T-helper 17 cell (primary cell): ENCODE measurements around the gene KRT37. TPM values are rescaled to one million over a fixed set of nuclear protein-coding genes. Genes with fewer than 3 reads are reported as not detected.

Experiments used
- total RNA-seq, 4 donors: library from RNA in 2 of 4; stranded (reverse) in 2 of 4; gene quantifications; one replicate each; pipeline ENCODE4 v1.2.3 and lab custom pipeline; 2022 to 2026

The KRT37 gene
- total RNA-seq, 2 donors from 2014 or later, result not detected

Other genes starting within 250 kb of the KRT37 start
- gene KRTAP4-2, start 246.4 kb downstream of the KRT37 start, total RNA-seq, result not detected
- not detected for gene KRTAP4-1, start 239.7 kb downstream of the KRT37 start, total RNA-seq
- gene KRTAP9-1, start 234.7 kb downstream of the KRT37 start, total RNA-seq, result not detected
- gene KRTAP9-2, start 197.9 kb downstream of the KRT37 start, total RNA-seq, result not detected
- not detected for gene KRTAP9-3, start 192.1 kb downstream of the KRT37 start, total RNA-seq
- not detected for gene KRTAP9-8, start 186.6 kb downstream of the KRT37 start, total RNA-seq
- gene KRTAP9-4, start 174.9 kb downstream of the KRT37 start, total RNA-seq, result not detected
- gene KRTAP9-9, start 169.2 kb downstream of the KRT37 start, total RNA-seq, result not detected
- not detected for gene KRTAP9-6, start 159.2 kb downstream of the KRT37 start, total RNA-seq
- not detected for gene KRTAP9-7, start 148.9 kb downstream of the KRT37 start, total RNA-seq
- gene KRTAP29-1, start 121.7 kb downstream of the KRT37 start, total RNA-seq, result not detected
- gene KRTAP16-1, start 115.3 kb downstream of the KRT37 start, total RNA-seq, result under 1 TPM; 0.17 to 0.34 TPM
- gene KRTAP17-1, start 108.9 kb downstream of the KRT37 start, total RNA-seq, result not detected
- not detected for gene KRT33A, start 73.8 kb downstream of the KRT37 start, total RNA-seq
- not detected for gene KRT33B, start 54.8 kb downstream of the KRT37 start, total RNA-seq
- gene KRT34, start 42.3 kb downstream of the KRT37 start, total RNA-seq, result not detected
- not detected for gene KRT31, start 27.0 kb downstream of the KRT37 start, total RNA-seq
- gene KRT38, start 16.4 kb upstream of the KRT37 start, total RNA-seq, result not detected
- gene KRT32, start 42.8 kb upstream of the KRT37 start, total RNA-seq, result not detected
- not detected for gene KRT35, start 56.6 kb upstream of the KRT37 start, total RNA-seq
- not detected for gene KRT36, start 65.3 kb upstream of the KRT37 start, total RNA-seq
- gene KRT13, start 81.0 kb upstream of the KRT37 start, total RNA-seq, result not detected
- not detected for gene KRT15, start 94.3 kb upstream of the KRT37 start, total RNA-seq
- not detected for gene KRT19, start 103.7 kb upstream of the KRT37 start, total RNA-seq
- gene KRT9, start 147.5 kb upstream of the KRT37 start, total RNA-seq, result not detected
- not detected for gene KRT14, start 162.3 kb upstream of the KRT37 start, total RNA-seq
- not detected for gene KRT16, start 188.2 kb upstream of the KRT37 start, total RNA-seq
- gene KRT17, start 200.0 kb upstream of the KRT37 start, total RNA-seq, result not detected